ENCODE data around the gene PRKAG2.
"Not testable (repeated sequence)": the region's sequence is repeated elsewhere in the genome, so short reads cannot be mapped to it uniquely, and the experiment has no call there.

PRKAG2 gene

GRCh38 chr7:151524845-151525244 lies 352.1 kb downstream of the PRKAG2 start:
- no peak for DNase-seq

GRCh38 chr7:151524331-151524730 lies 352.6 kb downstream of the PRKAG2 start:
- no peak for DNase-seq

- no peak for DNase-seq
Measured at GRCh38 chr7:151520419-151521261, 356.3 kb downstream of the PRKAG2 start.

GRCh38 chr7:151519765-151520418 lies 357.0 kb downstream of the PRKAG2 start, which contains the start of gene RHEB:
TSS of gene RHEB (minus strand) at chr7:151519895. CDS start at chr7:151519511, 384 bp downstream.
- peak; percentile 96 for DNase-seq

- DNase-seq: not testable (repeated sequence)
Measured at GRCh38 chr7:151518947-151519764, 357.8 kb downstream of the PRKAG2 start.

GRCh38 chr7:151518105-151518946 lies 358.6 kb downstream of the PRKAG2 start:
- no peak for DNase-seq

GRCh38 chr7:151517601-151518104 lies 359.3 kb downstream of the PRKAG2 start:
- DNase-seq: no peak

- DNase-seq: no peak
Measured at GRCh38 chr7:151515276-151515565, 361.7 kb downstream of the PRKAG2 start.

- DNase-seq: no peak
Measured at GRCh38 chr7:151514461-151515275, 362.2 kb downstream of the PRKAG2 start.

GRCh38 chr7:151513133-151513532 lies 363.8 kb downstream of the PRKAG2 start:
- DNase-seq: no peak

- no peak for DNase-seq
Measured at GRCh38 chr7:151512353-151512752, 364.6 kb downstream of the PRKAG2 start.

- DNase-seq: no peak
Measured at GRCh38 chr7:151511946-151512345, 365.0 kb downstream of the PRKAG2 start.

GRCh38 chr7:151511270-151511669 lies 365.6 kb downstream of the PRKAG2 start:
- no peak for DNase-seq

- DNase-seq: no peak
Measured at GRCh38 chr7:151509670-151510333, 367.1 kb downstream of the PRKAG2 start.

- no peak for DNase-seq
Measured at GRCh38 chr7:151508991-151509390, 367.9 kb downstream of the PRKAG2 start.

- DNase-seq: no peak
Measured at GRCh38 chr7:151507806-151508205, 369.1 kb downstream of the PRKAG2 start.

GRCh38 chr7:151506901-151507382 lies 370.0 kb downstream of the PRKAG2 start:
- no peak for DNase-seq
